Suppressor macrophage treated with lipopolysaccharide for 4 hours (primary cell): Measurements from ENCODE around the gene NLRP8.
"Not testable (repeated sequence)": the region's sequence is repeated elsewhere in the genome, so short reads cannot be mapped to it uniquely, and the experiment has no call there.

Source experiments
- DNase-seq: peaks from one replicate; pipeline ENCODE4 v3.0.0-alpha.2; 2020

NLRP8 gene

DNA sequence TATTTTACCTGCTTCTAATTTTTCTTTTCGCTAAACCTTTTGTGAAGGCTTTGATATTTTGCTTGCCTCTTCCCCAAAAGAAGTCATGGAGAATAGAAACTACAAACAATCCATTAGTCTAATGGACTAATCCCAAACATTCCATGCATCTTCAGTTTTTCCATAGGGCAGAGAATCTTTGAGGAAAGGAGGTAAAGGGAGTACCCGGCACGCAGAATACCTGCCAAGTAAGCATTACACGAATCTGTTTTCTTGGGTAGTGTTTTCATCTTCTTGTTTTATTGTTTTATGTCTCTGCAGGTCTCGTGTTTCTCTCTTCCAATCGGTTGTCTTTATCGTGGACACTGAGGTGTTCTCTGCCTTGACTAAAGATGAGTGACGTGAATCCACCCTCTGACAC, at the start of gene NLRP8:
TSS of gene NLRP8 (plus strand) at position 301 of the 400 bp plus-strand sequence.
- no peak for DNase-seq

DNA sequence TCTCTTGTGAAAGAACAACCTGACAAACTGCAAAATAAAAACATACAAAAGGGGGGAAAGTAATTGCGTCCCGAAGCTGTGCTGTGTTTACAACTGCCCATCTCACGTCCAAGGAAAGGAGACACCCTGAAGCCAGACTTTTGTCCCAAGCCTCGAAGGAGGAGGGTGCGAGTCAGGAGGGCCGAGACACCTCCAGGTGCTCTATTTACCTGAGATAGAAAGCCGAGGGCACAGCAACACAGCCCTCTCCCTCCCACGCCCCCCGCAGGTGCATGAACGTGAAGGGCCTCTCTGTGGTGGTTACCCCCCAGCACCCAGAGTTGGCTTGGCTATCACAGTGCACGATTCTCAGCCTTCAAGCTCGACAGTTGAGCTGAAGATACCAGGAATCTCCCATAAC, 48.7 kb upstream of the NLRP8 start:
- no peak for DNase-seq

DNA sequence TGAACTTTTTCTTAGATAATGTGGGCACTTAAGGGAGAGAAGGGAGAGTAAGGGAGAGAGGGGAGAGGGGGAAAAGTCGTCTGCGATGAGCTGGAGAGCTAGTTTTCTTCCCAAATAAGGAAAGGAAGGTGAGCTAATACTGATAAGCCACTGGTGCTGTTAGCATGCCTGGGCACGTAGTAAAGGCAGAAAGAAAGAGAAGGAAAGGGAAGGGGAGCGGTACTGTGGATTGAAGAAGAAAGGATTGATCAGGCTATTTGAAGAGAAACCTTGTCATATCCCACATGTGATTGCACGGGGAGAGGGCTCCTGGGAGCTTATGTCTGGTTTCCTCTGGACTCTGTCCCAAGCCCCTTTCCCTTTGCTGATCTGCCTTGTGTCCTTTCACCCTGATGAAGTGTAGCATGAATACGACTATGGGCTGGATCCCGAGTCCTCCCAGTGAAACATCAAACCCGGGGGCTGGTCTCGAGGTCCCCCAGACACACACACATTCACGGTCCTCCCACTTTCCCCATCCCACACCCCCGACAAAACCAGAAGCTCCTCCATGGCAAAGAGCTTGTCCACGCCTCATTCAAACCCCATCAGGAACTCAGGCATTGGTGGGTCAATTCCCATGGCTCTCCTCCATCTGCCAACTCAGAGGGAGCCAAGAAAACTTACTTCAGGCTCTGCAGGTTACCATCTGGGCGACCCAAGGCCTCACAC, 46.1 kb upstream of the NLRP8 start:
- DNase-seq: no peak

DNA sequence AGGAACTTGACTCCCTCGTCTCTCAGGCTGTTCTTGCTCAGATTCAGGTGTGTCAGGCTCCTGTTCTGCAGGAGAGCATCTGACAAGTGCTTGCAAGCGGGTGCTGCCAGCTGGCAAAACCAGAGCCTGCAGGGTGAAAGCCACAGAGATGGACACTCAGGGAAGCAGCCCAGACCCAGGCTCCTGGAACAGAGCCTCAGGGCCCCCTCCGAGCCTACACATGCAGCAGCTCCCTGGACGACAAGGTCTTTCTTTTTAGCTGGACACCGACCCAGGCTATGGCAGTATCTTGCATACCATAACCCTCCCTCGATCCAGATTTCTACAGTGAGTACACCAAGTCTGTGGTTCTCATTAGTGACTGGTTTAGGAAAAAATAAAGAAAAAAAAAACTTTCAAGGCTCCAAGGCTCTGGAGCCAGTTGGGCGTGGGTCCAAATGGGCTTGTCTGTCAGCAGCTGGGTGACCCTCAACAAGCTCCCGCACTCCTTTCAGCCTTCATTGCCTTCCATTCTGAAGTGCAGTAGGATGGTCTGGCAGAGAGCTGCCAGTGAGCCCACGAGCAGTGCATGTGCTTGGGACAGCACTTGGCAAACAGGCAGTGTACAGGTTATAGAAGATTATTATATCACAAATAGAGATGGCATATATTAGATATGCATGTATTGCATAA, 45.4 kb upstream of the NLRP8 start:
- DNase-seq: no peak

DNA sequence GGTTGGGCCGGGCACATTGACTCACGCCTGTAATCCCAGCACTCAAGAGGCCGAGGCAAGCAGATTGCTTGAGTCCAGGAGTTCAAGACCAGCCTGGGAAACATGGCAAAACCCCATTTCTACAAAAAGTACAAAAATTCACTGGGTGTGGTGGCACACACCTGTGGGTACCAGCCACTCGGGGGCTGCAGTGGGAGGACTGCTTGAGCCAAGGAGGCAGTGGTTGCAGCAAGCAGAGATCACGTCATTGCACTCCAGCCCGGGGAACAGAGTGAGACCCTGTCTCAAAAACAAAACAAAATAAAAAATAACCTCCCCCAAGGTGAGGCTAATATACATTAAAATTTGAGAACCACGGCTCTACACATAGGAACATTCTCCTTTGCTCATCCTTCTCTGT, 40.3 kb upstream of the NLRP8 start:
- DNase-seq: no peak

DNA sequence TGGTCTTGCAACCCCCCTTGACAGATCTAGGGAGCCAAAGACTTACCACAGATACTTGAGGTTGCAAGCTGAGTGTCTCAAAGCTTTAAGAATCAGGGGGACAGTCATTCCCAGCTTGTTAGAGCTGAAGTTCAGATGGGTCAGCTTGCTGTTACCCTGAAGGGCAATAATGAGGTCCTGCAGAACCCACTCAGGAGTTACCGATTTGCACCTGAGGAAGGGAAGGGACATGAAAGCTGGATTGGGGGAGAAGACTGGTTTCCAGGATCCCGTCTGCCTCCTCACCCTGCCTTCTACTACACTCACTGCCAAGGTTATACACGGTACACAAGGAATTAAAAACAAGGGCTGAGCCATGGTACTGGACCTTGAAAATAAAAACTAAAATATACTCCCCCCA, 39.9 kb upstream of the NLRP8 start:
- no peak for DNase-seq

DNA sequence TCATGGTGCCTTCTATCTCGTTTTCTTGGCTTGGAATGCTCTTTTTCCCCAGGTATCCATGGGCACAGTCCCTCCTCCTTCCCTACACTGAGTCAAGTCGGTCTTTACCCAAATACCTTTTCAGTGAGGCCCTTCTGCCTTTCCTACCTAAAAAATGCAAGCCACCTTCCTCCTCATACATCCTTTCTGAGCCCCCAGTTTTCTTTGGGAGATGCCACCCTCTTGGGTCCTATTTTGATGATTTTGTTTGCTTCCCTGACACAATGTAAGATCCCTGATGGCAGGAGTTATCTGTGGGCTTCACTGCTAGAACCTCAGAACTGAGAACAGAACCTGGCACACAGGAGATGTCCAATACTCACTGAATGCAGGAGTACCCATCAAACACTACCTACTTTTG, 37.8 kb upstream of the NLRP8 start:
- DNase-seq: no peak

DNA sequence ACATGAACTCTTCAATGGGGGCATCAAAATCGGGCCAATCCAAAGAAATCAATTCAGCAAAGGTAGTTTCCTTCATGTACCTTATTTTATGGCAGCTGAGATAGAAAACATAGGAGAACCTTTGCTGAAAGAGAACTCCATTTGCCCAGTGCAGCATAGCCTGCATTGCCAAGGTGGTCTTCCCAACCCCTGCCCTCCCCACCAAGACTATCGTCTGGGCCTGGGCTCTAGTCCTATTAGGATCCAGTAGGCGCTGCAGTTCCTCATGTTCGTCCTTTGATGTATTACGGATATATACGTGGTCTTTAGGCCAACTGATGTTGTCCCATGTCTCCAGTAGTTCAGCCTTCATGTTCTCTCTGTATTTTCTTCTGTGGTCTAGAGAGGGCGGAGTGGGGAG, 34.7 kb upstream of the NLRP8 start:
- no peak for DNase-seq

DNA sequence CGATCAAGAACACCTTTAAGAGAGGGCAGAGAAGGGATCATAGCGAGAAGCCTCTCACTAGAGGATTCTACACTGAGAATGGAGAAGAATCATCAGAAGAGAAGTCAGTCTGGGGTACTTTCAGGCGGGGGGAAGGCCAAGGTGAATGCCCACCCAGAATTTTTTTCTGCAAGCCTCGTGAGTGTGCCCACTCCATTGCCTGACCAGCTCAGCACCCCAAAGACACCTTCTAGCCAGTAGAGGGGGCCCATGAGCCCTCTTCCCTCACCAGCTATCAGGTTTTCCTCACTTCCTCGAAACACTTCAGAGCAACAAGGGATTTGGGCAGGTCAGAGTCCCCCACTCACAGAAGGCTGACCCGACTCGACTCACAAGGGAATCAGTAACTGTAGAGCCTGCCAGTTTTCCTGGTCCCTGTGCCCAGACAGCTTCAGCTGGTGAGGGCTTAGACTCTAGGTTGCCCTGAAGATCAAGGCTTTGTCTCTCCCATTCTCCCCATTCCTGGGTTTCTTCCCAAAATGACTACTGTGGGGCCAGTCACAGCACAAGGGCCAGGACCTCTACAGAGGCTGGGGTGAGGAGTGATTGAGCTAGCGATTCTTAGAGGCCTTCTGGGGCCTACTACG, 33.9 kb upstream of the NLRP8 start:
- no peak for DNase-seq

DNA sequence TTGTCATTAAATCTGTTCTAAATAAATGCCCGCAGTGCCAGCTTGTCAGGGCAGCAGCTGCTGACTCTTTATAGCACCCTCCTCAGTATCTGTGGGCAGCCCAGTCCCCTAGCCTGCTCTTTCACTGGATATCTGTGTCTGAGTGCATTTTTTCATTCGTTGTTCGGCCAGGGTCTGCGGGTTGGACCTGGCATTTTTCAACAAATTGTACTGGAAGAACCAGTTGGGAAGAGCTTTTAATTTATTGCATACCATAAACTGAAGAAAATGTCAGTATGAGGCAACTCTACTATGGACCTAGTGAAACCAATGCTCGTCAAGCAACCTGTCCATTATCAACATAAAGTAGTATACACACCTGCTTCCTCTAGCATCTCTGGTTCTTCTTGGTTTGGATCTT, 24.1 kb upstream of the NLRP8 start:
- no peak for DNase-seq

DNA sequence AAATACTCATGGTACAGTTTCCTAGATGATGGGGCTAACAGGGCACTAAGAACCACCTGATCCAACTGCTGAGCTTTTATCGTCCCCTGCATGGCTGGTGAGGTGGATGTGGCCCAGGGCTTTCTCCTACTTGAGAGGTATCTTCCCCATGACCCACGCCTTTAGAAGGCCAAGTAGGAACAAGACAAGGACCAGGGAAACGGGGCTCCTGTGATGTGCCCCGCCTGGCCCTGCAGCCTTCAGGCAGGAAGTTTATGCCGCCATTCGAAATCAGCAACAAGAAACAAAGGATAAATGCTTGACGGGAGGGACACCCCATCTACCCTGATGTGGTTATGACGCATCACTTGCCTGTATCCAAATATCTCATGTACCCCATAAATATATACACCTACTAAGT, 19.6 kb upstream of the NLRP8 start:
- DNase-seq: no peak

DNA sequence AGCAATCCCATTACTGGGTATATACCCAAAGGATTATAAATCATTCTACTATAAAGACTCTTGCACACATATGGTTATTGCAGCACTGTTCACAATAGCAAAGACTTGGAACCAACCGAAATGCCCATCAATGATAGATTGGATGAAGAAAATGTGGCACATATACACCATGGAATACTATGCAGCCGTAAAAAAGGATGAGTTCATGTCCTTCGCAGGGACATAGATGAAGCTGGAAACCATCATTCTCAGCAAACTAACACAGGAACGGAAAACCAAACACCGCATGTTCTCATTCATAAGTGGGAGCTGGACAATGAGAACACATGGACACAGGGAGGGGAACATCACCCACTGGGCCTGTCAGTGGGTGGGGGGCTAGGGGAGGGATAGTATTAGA, 18.4 kb upstream of the NLRP8 start:
- not testable (repeated sequence) for DNase-seq

DNA sequence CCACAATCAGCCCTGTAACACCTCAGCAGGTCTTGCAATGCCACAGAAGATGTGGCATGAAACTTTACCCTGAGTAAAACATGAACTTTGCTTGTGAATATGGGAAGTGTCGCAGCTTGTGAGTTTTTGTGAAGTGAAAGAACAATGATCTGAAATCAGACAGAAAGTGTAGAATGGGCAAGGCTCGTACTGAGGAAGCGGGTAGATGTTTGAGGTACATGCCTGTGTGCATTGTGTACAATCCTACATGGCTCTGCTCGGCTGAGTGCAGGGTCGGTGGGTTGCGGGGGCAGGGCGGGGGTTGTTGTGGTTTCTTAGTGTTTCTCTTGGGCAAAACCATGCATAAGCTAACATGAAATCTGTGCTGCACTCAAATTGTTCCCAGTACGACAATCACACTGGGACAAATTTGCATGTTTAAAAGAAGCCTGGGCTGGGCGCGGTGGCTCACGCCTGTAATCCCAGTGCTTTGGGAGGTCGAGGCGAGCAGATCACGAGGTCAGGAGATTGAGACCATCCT, 16.6 kb upstream of the NLRP8 start:
- no peak for DNase-seq

DNA sequence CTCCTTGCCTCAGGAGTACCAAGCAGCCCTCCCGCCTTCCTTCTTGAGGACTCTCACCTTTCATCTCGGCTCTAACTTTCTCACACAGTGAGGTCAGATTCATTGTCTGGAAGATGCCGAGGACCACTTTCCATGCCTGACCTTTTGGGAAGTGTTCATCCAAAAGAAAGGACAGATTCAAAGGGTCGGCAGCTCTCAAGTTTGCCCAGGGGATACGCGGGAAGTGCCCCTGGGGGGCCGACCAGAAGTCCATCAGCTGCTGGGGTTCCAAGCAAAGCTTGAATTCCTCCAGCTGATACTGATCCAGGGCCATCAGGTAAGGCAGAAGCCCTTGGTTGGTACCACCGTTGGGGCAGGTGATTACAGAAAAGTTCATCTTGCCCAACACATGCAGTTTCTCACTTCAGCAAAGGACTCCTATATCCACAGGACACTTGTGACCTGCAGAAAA, 15.7 kb upstream of the NLRP8 start, which contains the start of gene NLRP13:
TSS of gene NLRP13 (minus strand) at position 401 of the 451 bp plus-strand sequence. CDS start at position 376, 25 bp downstream.
- no peak for DNase-seq

DNA sequence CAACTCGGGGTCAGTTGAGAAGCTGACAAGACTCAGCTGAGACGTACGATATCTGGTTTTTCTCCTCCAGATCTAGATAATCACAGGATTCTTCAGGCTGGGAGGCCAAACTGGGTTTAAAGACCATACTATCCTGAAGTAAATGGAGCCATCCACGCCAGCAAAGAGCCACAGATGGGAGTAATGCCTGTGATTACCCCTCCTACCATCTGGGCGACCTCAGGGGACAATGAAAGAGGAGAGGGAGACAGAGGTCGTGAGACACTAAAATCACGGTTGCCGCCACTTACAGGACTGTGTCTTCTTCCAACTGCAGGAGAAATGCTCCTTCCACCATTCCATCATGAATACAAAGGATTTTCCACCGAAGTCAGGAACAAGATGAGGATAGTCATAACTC, 12.4 kb upstream of the NLRP8 start:
- no peak for DNase-seq

DNA sequence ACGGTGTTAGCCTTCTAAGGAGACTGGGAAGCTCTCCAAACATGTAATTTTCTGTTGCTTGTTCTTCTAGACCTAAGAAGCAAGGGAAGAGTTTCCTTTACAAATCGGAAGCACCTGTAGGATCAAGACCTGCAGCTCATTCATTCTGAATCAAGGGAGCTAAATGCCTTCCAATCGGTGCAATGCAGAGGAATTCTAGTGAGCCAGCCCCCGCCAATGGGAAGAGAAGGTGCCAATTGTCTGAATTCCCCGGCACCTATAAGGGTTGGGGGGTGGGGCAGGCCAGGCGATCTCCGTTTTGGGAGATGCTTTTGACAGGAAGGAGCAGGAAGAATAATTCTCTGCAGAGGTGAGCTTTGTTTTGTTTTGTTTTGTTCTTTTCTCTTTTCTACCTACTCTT, 8.4 kb upstream of the NLRP8 start:
- DNase-seq: no peak

DNA sequence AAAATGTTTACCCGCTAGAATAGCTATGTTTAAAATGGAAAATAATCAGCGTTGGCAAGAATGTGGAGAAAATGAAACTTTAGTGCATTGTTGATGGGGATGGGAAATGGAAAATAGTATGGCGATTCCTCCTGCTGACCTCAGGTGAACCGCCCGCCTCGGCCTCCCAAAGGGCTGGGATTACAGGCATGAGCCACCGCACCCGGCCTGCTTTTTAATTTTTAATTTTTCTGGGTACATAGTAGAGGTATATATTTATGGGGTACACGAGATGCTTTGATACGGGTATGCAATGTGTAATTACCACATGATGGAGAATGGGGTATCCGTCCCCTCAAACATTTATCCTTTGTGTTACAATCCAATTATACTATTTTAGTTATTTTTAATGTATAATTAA, 7.3 kb upstream of the NLRP8 start:
- DNase-seq: no peak

DNA sequence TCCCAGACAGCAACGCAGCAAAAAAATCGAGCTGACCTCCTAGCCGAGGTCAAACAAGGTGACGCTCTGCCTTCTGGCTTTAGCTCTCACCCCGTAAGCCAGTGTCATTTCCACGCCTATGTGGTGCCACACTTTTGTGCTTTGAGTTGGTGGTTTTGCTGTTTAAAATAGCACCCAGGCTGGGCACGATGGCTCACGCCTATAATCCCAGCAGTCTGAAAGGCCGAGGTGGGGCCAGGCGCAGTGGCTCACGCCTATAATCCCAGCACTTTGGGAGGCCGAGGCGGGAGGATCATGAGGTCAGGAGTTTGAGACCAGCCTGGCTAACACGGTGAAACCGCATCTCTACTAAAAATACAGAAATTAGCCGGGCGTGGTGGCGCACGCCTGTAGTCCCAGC, 2.9 kb downstream of the NLRP8 start:
- not testable (repeated sequence) for DNase-seq

DNA sequence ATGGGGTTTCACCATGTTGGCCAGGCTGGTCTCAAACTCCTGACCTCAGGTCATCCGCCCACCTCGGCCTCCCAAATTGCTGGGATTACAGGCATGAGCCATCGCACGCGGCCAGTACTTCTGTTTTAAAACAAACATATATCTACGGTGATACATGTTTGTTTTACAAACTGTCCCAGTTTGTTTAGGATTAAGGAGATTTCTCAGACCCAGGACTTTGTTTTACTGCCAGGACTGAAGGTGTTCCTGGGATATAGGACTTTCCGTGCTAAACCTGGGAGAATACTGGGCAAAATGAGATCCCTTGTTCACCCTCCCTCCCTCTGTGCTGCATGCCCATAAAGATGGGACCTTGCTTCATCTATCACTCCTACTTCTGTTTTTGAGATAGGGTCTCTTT, 8.8 kb downstream of the NLRP8 start:
- no peak for DNase-seq

DNA sequence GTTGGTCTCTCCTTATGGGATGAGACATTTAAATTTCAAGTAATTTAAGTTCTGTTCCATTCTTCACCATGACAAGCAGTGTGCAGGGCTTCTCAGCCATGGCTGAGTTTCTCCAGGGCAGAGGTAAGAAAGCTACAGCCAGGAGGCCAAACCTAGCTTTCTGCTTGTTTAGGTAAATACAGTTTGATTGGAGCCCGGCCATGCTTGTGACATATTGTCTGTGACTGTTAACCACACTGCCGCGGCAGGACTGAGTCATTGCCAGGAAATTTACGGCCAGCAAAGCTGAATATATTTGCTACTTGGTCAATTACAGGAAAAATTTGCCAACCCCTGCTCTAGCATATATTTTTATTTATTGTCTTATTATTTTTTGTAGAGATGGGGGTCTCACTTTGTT, 10.7 kb downstream of the NLRP8 start:
- DNase-seq: no peak

DNA sequence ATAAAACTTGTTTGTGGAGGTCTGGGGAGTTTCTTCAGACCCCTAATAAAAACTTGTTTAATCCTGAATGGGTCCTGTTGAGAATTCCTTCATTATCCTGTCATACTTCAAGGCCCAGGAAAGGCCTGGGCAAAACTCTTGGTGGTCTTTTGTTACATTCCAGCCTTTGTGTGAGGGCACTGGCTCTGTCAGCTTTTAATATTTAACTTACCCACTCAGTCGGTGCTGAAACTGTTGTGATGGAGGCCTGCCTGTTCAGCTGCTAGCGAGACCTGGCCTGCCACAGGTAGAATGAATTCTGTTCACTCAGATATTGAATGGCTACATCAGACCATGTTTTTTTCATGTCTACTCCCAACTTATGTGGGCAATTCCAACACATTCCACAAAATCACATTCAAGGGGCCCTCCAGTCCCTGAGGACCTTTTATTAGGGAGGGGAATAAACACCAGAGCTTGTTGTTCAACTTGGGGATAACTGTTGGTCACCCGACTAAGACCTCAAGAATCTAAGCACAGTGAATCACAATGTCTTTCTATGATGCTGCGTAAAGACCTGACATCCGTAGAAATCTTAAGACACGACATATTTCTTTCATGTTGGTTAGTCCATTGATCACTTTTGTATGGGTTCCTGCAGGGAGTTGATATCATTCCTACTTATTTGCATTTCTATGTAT, 12.5 kb downstream of the NLRP8 start:
- no peak for DNase-seq

DNA sequence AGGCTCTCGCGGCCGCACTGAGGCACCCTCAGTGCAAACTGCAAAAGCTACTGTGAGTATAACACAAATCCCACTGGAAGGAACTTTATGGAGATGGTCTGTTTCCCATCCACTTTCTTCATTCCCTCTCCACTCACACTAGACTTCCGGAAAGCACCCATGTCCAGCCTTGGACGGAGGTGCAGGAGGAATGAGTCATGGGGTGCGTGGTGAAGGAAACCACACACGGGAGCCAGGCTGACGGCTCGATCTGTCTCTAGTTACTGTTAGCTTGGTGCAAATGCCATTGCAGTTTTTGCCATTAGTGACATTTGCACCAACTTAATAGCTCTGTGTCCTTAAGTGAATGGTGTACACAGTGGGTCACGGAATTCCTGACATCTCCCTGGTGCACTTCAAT, 14.6 kb downstream of the NLRP8 start:
- no peak for DNase-seq

DNA sequence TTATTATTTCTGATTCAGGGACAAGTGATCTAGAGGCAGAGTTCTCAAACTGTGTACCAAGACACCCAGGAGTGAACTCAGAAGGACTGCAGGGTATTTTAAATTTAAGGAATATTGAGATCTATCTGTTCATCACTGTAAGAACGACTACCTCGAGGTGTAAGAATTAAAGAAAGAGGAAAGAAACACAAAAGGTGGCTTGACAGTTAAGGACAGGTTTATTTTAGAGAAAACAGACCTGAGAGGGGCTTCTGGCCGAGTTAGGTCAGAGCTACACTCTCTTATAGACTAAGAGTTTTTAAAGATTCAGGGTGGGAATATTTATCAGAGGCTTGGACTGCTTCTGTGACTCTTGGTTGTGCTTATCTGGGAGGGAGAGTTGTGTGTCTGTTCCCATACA, 26.4 kb downstream of the NLRP8 start:
- DNase-seq: no peak
